HepG2 (cell line): Measurements from ENCODE around the gene STEAP1B. TPM values are rescaled to one million over a fixed set of nuclear protein-coding genes. Genes with fewer than 3 reads are reported as not detected.

ENCODE experiments used
- ATAC-seq: fragments of 200-7000 bp; cut with Tn5 transposase; 3 replicates; pipeline ENCODE4 v1.9.1; 2020; ENCODE audit warnings: mild to moderate bottlenecking, moderate library complexity
- BruUV-seq: library from RNA; stranded (reverse); fragments of 400-500 nt; replicated peaks from 2 replicates; lab custom pipeline; 2021; lab: Mats Ljungman, UMichigan
- CTCF ChIA-PET: fragments of 300-600 bp; formaldehyde crosslinking; extraction: SDS; loops from one replicate; lab custom pipeline; 2021; ENCODE audit warnings: low total read pairs, inconsistent platforms, low intra/inter-chr PET ratio; lab: Yijun Ruan, JAX
- POLR2A ChIA-PET: fragments of 350-600 bp; sonication (Branson Sonifier 250); formaldehyde crosslinking; loops from one replicate; lab custom pipeline; 2020; ENCODE audit warnings: antibody characterized with exemption, inconsistent platforms; lab: Yijun Ruan, JAX
- DNase-seq: peaks from one replicate; pipeline ENCODE4 v3.0.0-alpha.2; 2015; ENCODE audit warnings: low spot score
- FAIRE-seq: peaks from 3 replicates; lab custom pipeline; 2011; peaks lifted over from hg19 to GRCh38; lab: Jason Lieb, UNC
- H2AFZ ChIP-seq: one replicate; pipeline ENCODE4 v1.6.1; 2011; ENCODE audit warnings: low read length, inconsistent platforms
- H3K27ac ChIP-seq: fragments of 300-600 bp; 3 replicates; pipeline ENCODE4 v1.8.0; 2011; ENCODE audit warnings: mixed run types, mild to moderate bottlenecking, mixed read lengths, low read length, inconsistent platforms; ENCODE audit not compliant: insufficient read depth; ENCODE audit errors: extremely low read length
- H3K27me3 ChIP-seq, 2 experiments: fragments of 200-600 bp in 1 of 2; 2 replicates in 1 of 2; 3 replicates in 1 of 2; pipeline versions ENCODE4 v1.6.0 to v1.8.0; 2011; ENCODE audit warnings: low read length in 2 of 2, mild to moderate bottlenecking in 2 of 2, moderate library complexity in 2 of 2, inconsistent platforms in 1 of 2; ENCODE audit not compliant: insufficient read depth in 2 of 2, control insufficient read depth in 1 of 2
- H3K36me3 ChIP-seq, 2 experiments: fragments of 200-600 bp in 1 of 2; replicated peaks in 1 of 2; 2 replicates in 1 of 2; 3 replicates in 1 of 2; pipeline versions ENCODE4 v1.5.1 to v1.8.0; 2011; ENCODE audit warnings: low read length in 2 of 2, inconsistent platforms in 1 of 2; ENCODE audit not compliant: insufficient read depth in 2 of 2, control insufficient read depth in 1 of 2
- H3K4me1 ChIP-seq: 2 replicates; pipeline ENCODE4 v1.5.1; 2012; ENCODE audit warnings: low read length, inconsistent platforms; ENCODE audit not compliant: insufficient read depth
- H3K4me2 ChIP-seq: 2 replicates; pipeline ENCODE4 v1.6.0; 2011; ENCODE audit warnings: low read depth, low read length, inconsistent platforms
- H3K4me3 ChIP-seq, 3 experiments: fragments of 200-600 bp in 1 of 3; sonication (generic), shearing (Covaris generic) in 1 of 3; replicated peaks in 1 of 3; 2 replicates each; pipeline ENCODE4 v1.5.1; 2011 to 2016; ENCODE audit warnings: low read length in 3 of 3, inconsistent platforms in 2 of 3, low read depth in 2 of 3, mild to moderate bottlenecking in 2 of 3, control low read depth in 1 of 3, mixed read lengths in 1 of 3; ENCODE audit not compliant: insufficient read depth in 1 of 3
- H3K79me2 ChIP-seq: one replicate; pipeline ENCODE4 v1.6.1; 2011; ENCODE audit warnings: low read length, inconsistent platforms; ENCODE audit not compliant: insufficient read depth
- H3K9ac ChIP-seq: 2 replicates; pipeline ENCODE4 v1.6.0; 2011; ENCODE audit warnings: mild to moderate bottlenecking, low read depth, low read length, inconsistent platforms; ENCODE audit not compliant: insufficient read depth
- H3K9me3 ChIP-seq: 2 replicates; pipeline ENCODE4 v1.5.1; 2012; ENCODE audit warnings: mild to moderate bottlenecking, low read length
- H4K20me1 ChIP-seq: 2 replicates; pipeline ENCODE4 v1.6.0; 2011; ENCODE audit warnings: inconsistent platforms, mild to moderate bottlenecking, low read length, moderate library complexity; ENCODE audit not compliant: insufficient read depth
- ADNP ChIP-seq: sonication (generic); formaldehyde crosslinking; IDR thresholded peaks from 2 replicates; pipeline ENCODE4 v1.4.0; 2020; ENCODE audit warnings: missing genetic modification reagents
- ARID2 ChIP-seq: sonication (generic); formaldehyde crosslinking; IDR thresholded peaks from 2 replicates; pipeline ENCODE4 v1.8.1; 2022; ENCODE audit warnings: mild to moderate bottlenecking, missing genetic modification reagents, borderline replicate concordance
- KDM3A ChIP-seq: IDR thresholded peaks from 2 replicates; pipeline ENCODE4 v1.6.1; 2018; ENCODE audit warnings: low read depth, missing compliant biosample characterization
- MEIS1 ChIP-seq: sonication (generic); formaldehyde crosslinking; IDR thresholded peaks from 2 replicates; pipeline ENCODE4 v1.9.0; 2021; ENCODE audit warnings: mild to moderate bottlenecking, missing genetic modification reagents, moderate library complexity, borderline replicate concordance
- NFE2L2 ChIP-seq: fragments of 150-350 bp; IDR thresholded peaks from 2 replicates; pipeline ENCODE4 v1.6.1; 2014; ENCODE audit warnings: low read length
- RFXANK ChIP-seq: IDR thresholded peaks from 2 replicates; pipeline ENCODE4 v1.6.1; 2016
- SMAD3 ChIP-seq: sonication (generic); formaldehyde crosslinking; IDR thresholded peaks from 2 replicates; pipeline ENCODE4 v1.4.0; 2020; ENCODE audit warnings: missing genetic modification reagents
- SRF ChIP-seq: IDR thresholded peaks from 2 replicates; pipeline ENCODE4 v1.6.1; 2011; ENCODE audit warnings: mild to moderate bottlenecking, low read depth, low read length, moderate library complexity
- U2AF2 ChIP-seq: fragments of 200-400 bp; formaldehyde crosslinking; IDR thresholded peaks from 2 replicates; pipeline ENCODE4 v1.6.1; 2017; ENCODE audit warnings: low read depth, mild to moderate bottlenecking, low read length
- ZFYVE20 ChIP-seq: sonication (generic); formaldehyde crosslinking; IDR thresholded peaks from 2 replicates; pipeline ENCODE4 v1.8.0; 2023; ENCODE audit warnings: low read depth, mild to moderate bottlenecking, moderate library complexity, missing genetic modification reagents, borderline replicate concordance
- ZNF12 ChIP-seq: sonication (generic); formaldehyde crosslinking; IDR thresholded peaks from 2 replicates; pipeline ENCODE4 v1.5.0; 2020; ENCODE audit warnings: missing genetic modification reagents
- ZNF432 ChIP-seq: sonication (generic); formaldehyde crosslinking; IDR thresholded peaks from 2 replicates; pipeline ENCODE4 v1.5.0; 2020; ENCODE audit warnings: missing genetic modification reagents, mild to moderate bottlenecking, borderline replicate concordance
- ZNF615 ChIP-seq: sonication (generic); formaldehyde crosslinking; IDR thresholded peaks from 2 replicates; pipeline ENCODE4 v1.5.0; 2020; ENCODE audit warnings: mild to moderate bottlenecking, missing genetic modification reagents, borderline replicate concordance
- ZNF75D ChIP-seq: sonication (generic); formaldehyde crosslinking; IDR thresholded peaks from 2 replicates; pipeline ENCODE4 v1.8.1; 2023; ENCODE audit warnings: missing genetic modification reagents, mild to moderate bottlenecking, borderline replicate concordance
- ZNF883 ChIP-seq: sonication (generic); formaldehyde crosslinking; IDR thresholded peaks from 2 replicates; pipeline ENCODE4 v1.5.1; 2020; ENCODE audit warnings: mild to moderate bottlenecking, missing genetic modification reagents; ENCODE audit errors: not compliant biosample characterization
- ZSCAN21 ChIP-seq: sonication (generic); formaldehyde crosslinking; IDR thresholded peaks from 2 replicates; pipeline ENCODE4 v1.8.0; 2022; ENCODE audit warnings: mild to moderate bottlenecking, missing genetic modification reagents, moderate library complexity, borderline replicate concordance
- WGBS: methylation state at CpG from one replicate; pipeline ENCODE4 v1.1.6; 2017; ENCODE audit warnings: low lambda C conversion rate; 5-methylcytosine and 5-hydroxymethylcytosine counted together
- in situ Hi-C: cut with HindIII; loops from 2 replicates; pipeline ENCODE4 v1.10.0; 2017; ENCODE audit warnings: low pct_unique_long_range_greater_than_20kb; ENCODE audit not compliant: extremely low pct_ligation_motif_present
- intact Hi-C: fragments of 100-400 bp; cut with micrococcal nuclease; formaldehyde crosslinking; loops from one replicate; pipeline ENCODE4 v1.10.0; 2022; ENCODE audit not compliant: unreplicated experiment
- polyA plus RNA-seq, 8 experiments: library from polyadenylated mRNA; depleted of rRNA in 3 of 8; stranded (reverse) in 7 of 8; unstranded in 1 of 8; fragments of >200 nt; fragmentation: Illumina TruSeq in 4 of 8; extraction: Trizol in 4 of 8; gene quantifications; 2 replicates each; pipeline versions ENCODE4 v1.2.1 to v1.2.3, GENCODE V29; 2011 to 2016; ENCODE audit warnings: low read depth in 4 of 8, missing spikeins in 1 of 8, mixed read lengths in 1 of 8; ENCODE audit not compliant: insufficient read depth in 1 of 8
- total RNA-seq, 5 experiments: library from RNA; depleted of rRNA; stranded (reverse); fragments of >200 nt; fragmentation: Illumina TruSeq; extraction: Trizol; gene quantifications; 2 replicates each; pipeline ENCODE4 v1.2.3, GENCODE V29; 2016; ENCODE audit warnings: low read depth in 1 of 5

Gene STEAP1B
- total and polyA plus RNA-seq, 2 of the 13 experiments (the other 11 are each of a cell fraction or from before 2014, with no cell fraction given), result not detected

- FAIRE-seq (no peak), ATAC-seq (no peak), DNase-seq (no peak)
- intact Hi-C loops, result no loop called here
- Histone ChIP-seq H3K4me3 (no peak overlapping the region), H3K9ac (no peak overlapping the region), H3K79me2 (no peaks in the 10 kb centered on the region), H3K4me1 (no peaks in the 10 kb centered on the region), H3K27me3 (peaks cover 0 to 6% of the 10 kb centered on the region in 2 experiments; a peak in 1 of 5 replicates), H3K36me3 (no peaks in the 10 kb centered on the region), H3K9me3 (no peaks in the 10 kb centered on the region), H2AFZ (no peak overlapping the region), H3K27ac (no peak overlapping the region), H3K4me2 (no peak overlapping the region), H4K20me1 (no peaks in the 10 kb centered on the region)
- ChIA-PET POLR2A (no interaction called here), CTCF (no interaction called here)
- 30% methylated on average over 10 of the region's 10 CpGs for WGBS
- no TSS peak for BruUV-seq
- no peak for TF ChIP-seq SRF
- no peak for TF ChIP-seq ZNF75D (CRISPR knock-in tag)
- TF ChIP-seq SMAD3, result no peak
- TF ChIP-seq ZNF12 (CRISPR knock-in tag), result no peak
- no peak for TF ChIP-seq ZFYVE20 (CRISPR knock-in tag)
- no peak for TF ChIP-seq ZNF615 (CRISPR knock-in tag)
- no peak for TF ChIP-seq ZNF883 (CRISPR knock-in tag)
- no peak for TF ChIP-seq KDM3A (CRISPR knock-in tag)
- TF ChIP-seq RFXANK, result no peak
- no peak for TF ChIP-seq ZNF432 (CRISPR knock-in tag)
- no peak for TF ChIP-seq U2AF2
- TF ChIP-seq NFE2L2, result no peak
- TF ChIP-seq MEIS1 (CRISPR knock-in tag), result no peak
- TF ChIP-seq ZSCAN21 (CRISPR knock-in tag), result no peak
- TF ChIP-seq ADNP (CRISPR knock-in tag), result no peak
- TF ChIP-seq ARID2 (CRISPR knock-in tag), result no peak
- in situ Hi-C loops, result no loop called here
These were observed 29.0 kb downstream of the STEAP1B start for GRCh38 chr7:22470981-22471380.
